Activated T-helper 1 cell treated with anti-CD3 and anti-CD28 coated beads, Interleukin-2, amount 50 U/mL, for 16 hours (primary cell): ENCODE measurements around the gene IL17C.
A peak's percentile ranks its signal among the peaks of the same experiment; 100 is the strongest.

Source experiments
- DNase-seq, 2 donors: peaks; one replicate each; pipeline ENCODE4 v3.0.0-alpha.2; 2020; ENCODE audit warnings: low read depth in 1 of 2, low spot score in 1 of 2

Gene IL17C

GRCh38 chr16:88681709-88682451 is 43.5 kb downstream of the IL17C start:
- DNase-seq: peak in 1 of 2 donors; percentile 47

- no peak for DNase-seq
These were observed 46.3 kb downstream of the IL17C start for GRCh38 chr16:88684569-88685155.

GRCh38 chr16:88685156-88686061 is 47.0 kb downstream of the IL17C start:
- DNase-seq: peak; percentile 37 to 43

- no peak for DNase-seq
These were observed 47.7 kb downstream of the IL17C start for GRCh38 chr16:88686062-88686438.

GRCh38 chr16:88686439-88687253 is 48.3 kb downstream of the IL17C start, which contains the start of gene SNAI3:
TSS of gene SNAI3 (minus strand) at chr16:88686507. CDS start at chr16:88686406, 101 bp downstream.
- peak; percentile 66 to 82 for DNase-seq

GRCh38 chr16:88687254-88687576 is 48.8 kb downstream of the IL17C start:
- no peak for DNase-seq

- no peak for DNase-seq
These were observed 49.3 kb downstream of the IL17C start for GRCh38 chr16:88687676-88688012.

- no peak for DNase-seq
These were observed 49.8 kb downstream of the IL17C start for GRCh38 chr16:88688013-88688778.
